Measurements from ENCODE around the gene PHC2. TPM values are rescaled to one million over a fixed set of nuclear protein-coding genes. Genes with fewer than 3 reads are reported as not detected.

Gene PHC2
- total and polyA plus RNA-seq, 3 donors from 2014 or later = 121 to 178 (median 130) TPM

DNA sequence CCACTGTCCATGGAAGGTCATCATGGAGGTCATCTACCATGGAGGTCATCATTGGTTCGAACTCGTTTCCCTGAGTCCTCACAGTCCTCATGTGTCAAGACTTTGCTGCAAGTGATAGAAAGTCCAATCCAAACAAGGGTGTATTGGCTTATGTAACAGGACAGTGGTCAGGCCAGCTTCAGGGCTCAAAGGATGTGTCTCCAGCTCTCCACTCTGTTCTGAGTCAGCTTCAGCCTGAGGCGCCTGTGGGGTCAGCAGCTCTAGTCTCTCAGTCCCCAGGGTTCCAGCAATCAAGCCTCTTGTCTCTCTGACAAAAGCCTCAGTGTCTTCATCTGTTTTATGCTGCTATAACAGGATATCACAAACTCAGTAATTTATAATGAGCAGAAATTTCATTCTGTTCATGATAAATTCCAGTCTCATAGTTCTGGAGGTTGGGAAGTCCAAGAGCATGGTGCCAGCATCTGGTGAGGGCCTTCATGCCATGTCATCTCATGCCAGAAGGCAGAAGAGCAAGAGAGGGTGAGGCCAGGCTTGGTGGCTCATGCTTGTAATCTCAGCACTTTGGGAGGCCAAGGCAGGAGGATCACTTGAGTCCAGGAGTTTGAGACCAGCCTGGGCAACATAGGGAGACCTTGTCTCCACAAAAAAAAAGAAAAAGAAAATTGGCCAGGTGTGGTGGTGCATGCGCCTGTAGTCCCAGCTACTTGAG is 129.5 kb downstream of the PHC2 start:
- H3K4me1 ChIP-seq = peaks cover 4% of the 10 kb centered on the region
- TF ChIP-seq, protein P1, sequence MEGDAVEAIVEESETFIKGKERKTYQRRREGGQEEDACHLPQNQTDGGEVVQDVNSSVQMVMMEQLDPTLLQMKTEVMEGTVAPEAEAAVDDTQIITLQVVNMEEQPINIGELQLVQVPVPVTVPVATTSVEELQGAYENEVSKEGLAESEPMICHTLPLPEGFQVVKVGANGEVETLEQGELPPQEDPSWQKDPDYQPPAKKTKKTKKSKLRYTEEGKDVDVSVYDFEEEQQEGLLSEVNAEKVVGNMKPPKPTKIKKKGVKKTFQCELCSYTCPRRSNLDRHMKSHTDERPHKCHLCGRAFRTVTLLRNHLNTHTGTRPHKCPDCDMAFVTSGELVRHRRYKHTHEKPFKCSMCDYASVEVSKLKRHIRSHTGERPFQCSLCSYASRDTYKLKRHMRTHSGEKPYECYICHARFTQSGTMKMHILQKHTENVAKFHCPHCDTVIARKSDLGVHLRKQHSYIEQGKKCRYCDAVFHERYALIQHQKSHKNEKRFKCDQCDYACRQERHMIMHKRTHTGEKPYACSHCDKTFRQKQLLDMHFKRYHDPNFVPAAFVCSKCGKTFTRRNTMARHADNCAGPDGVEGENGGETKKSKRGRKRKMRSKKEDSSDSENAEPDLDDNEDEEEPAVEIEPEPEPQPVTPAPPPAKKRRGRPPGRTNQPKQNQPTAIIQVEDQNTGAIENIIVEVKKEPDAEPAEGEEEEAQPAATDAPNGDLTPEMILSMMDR (IDR thresholded peaks at IDR 0.05) = no peak
- TF ChIP-seq POLR2A (IDR thresholded peaks at IDR 0.05) = no peak
- H3K9me3 ChIP-seq = no peaks in the 10 kb centered on the region
- intact Hi-C loops (cut with DNase I; ENCODE audit: low total_unique reads) = no loop called here
- no peak for DNase-seq
- no peak overlapping the region for H3K27ac ChIP-seq
- H3K4me3 ChIP-seq = no peak overlapping the region
- WGBS, 2 donors = 63 to 74% methylated on average over 4 of the region's 4 CpGs
- no peaks in the 10 kb centered on the region for H3K36me3 ChIP-seq (ENCODE audit: low read depth, missing control alignments)
- no peaks in the 10 kb centered on the region for H3K27me3 ChIP-seq

DNA sequence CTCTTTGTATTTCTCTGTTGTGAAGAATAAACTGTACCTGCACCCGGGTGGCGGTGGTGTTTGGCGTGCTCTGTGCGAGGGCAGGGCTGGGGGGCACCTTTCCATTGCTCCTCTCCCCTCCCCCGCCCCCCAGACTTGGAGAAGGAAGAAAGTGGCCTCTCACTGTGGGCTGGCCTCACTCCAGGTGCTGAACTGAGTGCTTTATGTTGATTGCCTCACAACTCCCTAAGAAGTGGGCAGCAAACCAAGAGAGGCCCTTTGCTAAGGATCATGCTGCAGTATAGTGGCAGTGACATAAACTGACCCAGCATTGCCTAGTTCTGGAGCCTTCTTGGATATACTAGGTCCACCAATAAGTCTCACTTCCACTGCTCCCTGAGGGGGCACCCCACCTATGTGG is 130.2 kb downstream of the PHC2 start:
- TF ChIP-seq, protein P1 (IDR thresholded peaks at IDR 0.05) = no peak
- TF ChIP-seq POLR2A (IDR thresholded peaks at IDR 0.05) = no peak
- peak; percentile 63 for DNase-seq
- no peak overlapping the region for H3K27ac ChIP-seq
- intact Hi-C loops (cut with DNase I; ENCODE audit: low total_unique reads) = no loop called here
- no peaks in the 10 kb centered on the region for H3K27me3 ChIP-seq
- 75 to 82% methylated on average over 5 of the region's 5 CpGs for WGBS, 2 donors
- H3K36me3 ChIP-seq (ENCODE audit: low read depth, missing control alignments) = no peaks in the 10 kb centered on the region
- no peak overlapping the region for H3K4me3 ChIP-seq
- no peaks in the 10 kb centered on the region for H3K9me3 ChIP-seq
- H3K4me1 ChIP-seq = peaks cover 5% of the 10 kb centered on the region

DNA sequence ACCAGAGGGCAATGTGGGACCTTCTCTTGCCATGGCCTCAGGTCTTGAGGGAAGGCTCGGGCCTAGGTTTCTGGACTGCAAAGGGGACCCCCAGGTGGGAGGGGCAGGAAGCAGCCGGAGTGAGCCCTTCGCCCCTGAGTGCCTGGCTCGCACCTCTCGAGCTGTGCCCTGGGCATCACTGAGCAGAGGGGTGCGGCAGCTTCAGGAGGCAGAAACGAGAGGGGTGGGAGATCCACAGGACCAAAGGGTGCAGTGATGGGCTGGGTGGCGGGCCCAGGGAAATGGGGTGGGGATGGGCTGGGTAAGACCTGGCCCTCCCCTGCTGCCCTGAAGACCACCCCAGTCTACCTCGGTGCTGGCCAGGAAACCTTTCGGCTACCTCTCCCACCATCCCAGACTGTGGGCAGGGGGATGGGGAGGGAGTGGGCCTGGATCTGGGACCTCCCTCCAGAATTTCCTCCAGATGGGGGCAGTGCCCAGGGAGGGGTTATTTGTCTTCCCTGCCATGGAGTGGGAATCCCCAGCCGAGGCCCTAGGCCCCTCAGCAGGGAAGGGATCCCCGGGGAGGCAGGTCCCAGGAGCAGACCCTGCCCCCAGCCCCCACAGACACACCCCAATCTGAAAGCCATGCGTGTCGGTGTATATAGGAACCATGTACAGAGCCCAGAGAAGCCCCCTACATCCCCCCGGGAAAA is 131.3 kb downstream of the PHC2 start:
- 82 to 89% methylated on average over 14 to 15 of the region's 15 CpGs for WGBS, 2 donors
- no peak for DNase-seq
- Histone ChIP-seq H3K4me3 (no peak overlapping the region), H3K27ac (no peak overlapping the region), H3K27me3 (no peaks in the 10 kb centered on the region), H3K4me1 (peaks cover 6% of the 10 kb centered on the region), H3K36me3 (ENCODE audit: low read depth, missing control alignments) (no peaks in the 10 kb centered on the region), H3K9me3 (no peaks in the 10 kb centered on the region)
- intact Hi-C loops (cut with DNase I; ENCODE audit: low total_unique reads) = loop anchor here (5.0 kb wide), 1 partner anchor 68 kb away; no protein-coding TSS in a partner anchor
- TF ChIP-seq, protein P1 (IDR thresholded peaks at IDR 0.05) = no peak
- no peak for TF ChIP-seq POLR2A (IDR thresholded peaks at IDR 0.05)

DNA sequence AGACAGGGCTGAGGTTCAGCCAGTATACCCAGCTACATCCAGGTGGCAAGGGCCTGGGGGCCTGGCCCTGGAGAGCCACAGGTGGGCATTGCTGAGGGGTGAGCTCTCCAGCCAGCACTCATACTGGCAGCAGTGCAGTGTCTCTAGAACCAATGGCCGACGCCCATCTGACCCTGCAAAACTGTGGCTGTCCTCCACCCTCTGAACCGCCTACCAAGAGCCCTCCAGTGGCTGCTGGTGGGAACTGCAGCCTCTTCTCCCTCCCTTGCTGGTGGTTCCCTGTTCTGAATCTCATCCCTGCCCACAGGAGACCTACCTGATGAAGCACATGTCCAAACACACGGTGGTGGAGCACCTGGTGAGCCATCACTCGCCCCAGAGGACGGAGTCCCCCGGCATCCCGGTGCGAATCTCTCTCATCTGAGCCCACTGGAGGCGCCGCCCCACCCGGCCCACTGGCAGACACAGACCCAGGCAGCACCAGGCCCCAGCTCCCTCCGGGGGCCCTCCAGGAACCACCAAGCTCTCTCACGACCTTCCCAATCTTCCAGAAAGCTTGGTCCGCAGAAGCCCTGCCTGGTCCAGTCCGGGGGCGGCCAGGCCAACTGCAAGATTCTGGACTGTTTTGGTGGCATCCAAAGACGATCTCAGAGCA is 132.1 kb downstream of the PHC2 start:
- intact Hi-C loops (cut with DNase I; ENCODE audit: low total_unique reads) = loop anchor here (5.0 kb wide), 1 partner anchor 69 kb away; no protein-coding TSS in a partner anchor
- 70 to 76% methylated on average over 8 to 18 of the region's 18 CpGs for WGBS, 2 donors
- DNase-seq = peak; percentile 76
- no peak overlapping the region for H3K27ac ChIP-seq
- no peaks in the 10 kb centered on the region for H3K9me3 ChIP-seq
- no peaks in the 10 kb centered on the region for H3K36me3 ChIP-seq (ENCODE audit: low read depth, missing control alignments)
- H3K4me1 ChIP-seq = peaks cover 6% of the 10 kb centered on the region
- H3K4me3 ChIP-seq = no peak overlapping the region
- no peaks in the 10 kb centered on the region for H3K27me3 ChIP-seq
- no peak for TF ChIP-seq POLR2A (IDR thresholded peaks at IDR 0.05)
- TF ChIP-seq, protein P1 (IDR thresholded peaks at IDR 0.05) = peak; percentile 66 to 83 (median 79)
